NCI-H1105 treated with DMSO at 0.1 percent for 48 hours (cell line): Measurements from ENCODE around the gene DLG2.

ENCODE experiments used
- DNase-seq: peaks from one replicate; lab custom pipeline; 2025; lab: John Stamatoyannopoulos, UW

Gene DLG2

DNA sequence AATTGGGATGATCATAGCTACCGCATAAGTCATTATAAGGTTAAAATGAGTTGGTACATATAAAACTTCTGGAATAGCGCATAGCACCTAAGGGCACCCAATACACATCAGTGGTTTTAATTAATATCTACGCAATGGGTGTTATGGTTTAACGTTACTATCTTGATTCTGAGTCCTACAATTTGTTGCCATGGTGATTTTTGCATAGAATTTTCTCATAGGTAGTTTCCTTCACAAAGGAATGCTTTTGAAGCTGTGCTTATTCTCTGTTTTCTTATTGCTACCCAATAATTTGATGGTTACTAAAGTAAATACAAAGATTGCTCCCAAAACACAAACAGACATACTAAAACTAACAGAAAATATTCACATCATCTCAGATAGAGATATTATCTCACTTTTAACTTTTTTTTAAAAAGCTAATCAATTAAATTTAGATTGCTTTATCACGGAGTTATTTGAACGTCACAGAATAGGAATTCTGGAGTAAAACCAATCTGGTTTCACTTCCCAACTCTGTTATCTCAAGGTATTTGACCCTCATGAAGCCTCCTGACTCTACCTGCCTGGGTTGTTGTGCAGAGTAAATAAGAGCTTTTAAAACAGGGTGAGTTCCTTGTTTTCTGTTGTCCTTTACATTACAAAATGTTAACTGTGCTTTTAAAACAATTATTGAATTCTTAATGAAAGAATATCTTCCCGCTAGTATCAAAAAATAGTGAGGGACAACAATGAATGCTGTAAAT lies 1705.5 kb downstream of the DLG2 start:
- no peak for DNase-seq

DNA sequence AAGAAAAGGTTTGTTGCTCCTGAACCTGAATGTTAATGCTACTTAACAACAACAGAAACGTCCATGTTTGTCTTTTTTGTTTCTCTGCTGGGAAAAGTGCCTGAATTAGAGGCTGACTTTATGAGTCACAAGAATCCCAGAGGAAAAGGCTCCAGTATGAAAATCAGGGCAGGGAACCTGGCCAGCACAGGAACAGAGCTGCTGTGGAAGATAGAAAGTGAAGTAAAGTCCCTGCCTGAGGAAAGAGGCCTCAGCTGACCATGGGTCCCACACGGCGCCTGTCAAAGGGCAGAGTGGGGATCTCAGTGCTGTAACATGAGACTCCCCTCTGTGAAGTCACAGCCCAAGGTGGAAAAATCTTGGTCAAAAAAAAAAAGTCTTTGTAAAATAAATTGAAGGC lies 1708.7 kb downstream of the DLG2 start:
- no peak for DNase-seq

DNA sequence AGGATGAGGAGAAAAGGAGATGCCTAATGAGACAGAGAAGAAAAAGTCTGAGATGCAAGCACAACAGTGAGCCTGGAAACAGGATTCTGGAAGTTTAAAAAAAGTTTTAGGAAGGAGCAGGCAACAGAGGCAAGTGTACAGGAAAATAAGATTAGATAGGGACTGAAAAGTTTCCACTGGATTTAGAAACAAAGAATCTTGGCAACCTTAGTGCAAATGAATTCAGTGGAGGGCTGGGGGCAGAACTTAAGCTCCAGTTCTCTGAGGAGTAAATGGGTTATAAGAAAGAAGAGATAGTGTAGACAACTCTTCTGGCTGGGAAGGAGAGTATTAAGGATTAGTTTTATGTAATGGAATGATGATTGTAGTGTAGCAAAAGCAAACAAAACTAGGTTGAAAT lies 1712.1 kb downstream of the DLG2 start:
- no peak for DNase-seq

DNA sequence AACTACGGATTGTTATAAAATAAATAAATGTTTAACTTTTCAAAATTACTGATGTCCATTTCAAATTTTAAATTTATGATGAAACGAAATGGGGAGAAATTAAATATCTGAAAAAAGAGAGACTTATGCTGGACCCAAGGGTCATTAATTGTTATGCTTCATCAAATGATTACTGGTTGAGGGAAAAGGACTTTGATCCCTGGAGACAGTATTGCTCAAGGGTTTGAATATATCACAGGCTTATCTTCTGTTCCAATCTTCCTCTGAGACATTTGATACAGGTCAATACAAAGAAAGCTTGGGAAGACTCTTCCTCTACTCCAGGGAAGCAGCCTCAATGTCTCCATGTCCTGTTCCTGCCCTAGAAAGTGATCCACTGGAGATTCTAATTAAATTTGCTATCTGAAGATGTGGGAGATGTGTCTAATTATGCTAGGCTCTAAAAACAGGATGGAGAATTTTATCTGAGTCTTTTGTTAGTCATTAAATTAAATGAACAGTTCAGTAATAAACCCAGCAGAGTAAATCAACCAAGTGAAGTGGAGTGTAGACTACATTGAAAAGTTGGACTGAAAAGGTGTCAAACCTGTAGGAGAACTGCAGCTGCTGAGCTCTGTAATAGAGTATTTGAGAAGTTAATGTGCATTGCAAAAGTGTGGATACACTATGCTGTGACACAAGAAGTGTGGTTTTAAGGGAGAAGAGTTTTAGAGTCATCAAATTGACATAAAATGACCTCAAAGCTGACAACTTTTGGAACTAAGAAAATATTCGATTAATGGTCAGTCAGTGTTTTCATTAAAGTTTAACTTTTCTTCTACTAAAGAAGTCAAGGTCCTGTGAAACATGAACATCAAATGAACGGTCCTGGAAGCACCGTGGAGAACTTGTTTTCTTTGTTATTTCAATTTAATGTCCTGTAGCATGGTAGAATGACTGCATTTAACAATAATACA lies 1717.3 kb downstream of the DLG2 start:
- no peak for DNase-seq

DNA sequence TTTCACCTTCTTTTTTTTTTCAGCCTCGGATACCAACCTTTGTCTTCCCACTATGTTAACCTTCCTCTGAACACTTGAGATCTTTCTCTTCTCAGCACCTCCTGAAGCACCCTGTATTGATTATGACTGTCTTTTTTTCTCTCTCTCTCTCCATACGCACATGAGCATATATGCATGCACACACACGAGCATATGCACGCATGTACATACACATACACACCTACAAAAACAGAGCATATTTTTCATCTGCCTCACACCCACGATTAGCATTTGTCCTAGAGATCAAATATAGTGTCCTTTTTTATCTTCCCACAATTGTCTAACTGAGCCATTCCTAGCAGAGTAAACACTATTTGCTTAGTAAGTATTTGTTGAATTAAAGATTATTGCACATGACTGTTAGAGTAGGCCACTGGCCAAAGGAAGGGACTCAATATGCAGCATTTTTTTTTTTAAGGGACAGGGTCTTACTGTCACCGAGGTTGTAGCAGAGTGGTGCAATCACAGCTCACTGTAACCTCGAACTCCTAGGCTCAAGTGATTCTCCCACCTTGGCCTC lies 1718.8 kb downstream of the DLG2 start:
- DNase-seq: no peak

GRCh38 chr11:83895516-83895915 lies 1731.6 kb downstream of the DLG2 start:
- no peak for DNase-seq

DNA sequence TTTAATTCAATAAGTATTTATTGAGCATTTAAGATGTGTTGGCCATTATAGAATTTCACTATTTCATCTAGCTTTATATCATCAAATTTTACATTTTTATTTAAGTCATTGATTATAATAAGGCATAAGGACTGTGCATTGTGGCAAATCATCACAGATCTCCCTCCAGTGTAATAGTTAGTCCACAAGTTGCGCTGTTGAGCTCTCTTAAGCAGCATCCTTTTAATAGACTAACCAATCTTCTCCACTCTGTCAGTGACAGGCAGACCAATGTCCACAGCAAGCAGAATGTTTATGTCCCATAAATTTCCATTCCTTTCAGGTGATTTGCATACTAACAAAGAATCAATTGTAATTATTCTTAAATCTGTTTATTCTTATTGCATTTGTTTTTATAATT lies 1745.7 kb downstream of the DLG2 start:
- no peak for DNase-seq

DNA sequence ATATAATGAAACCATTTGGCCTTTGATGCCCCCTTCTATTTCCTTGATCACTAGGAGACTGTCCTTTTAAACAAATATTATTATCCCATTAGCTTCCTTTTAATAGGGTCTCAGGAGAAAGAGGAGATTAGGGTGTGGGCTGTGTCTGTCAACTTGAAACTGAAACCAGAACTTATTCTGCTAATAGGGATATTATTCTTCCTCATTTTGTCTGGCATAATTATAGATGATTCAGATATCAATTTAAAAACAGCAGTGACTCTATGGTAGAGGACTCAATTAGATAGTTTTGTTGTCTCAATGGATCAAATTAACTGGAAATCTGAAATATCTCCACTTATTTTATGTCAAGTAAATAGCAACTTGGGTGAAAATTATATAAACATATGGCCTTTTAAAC lies 1756.1 kb downstream of the DLG2 start:
- DNase-seq: no peak

DNA sequence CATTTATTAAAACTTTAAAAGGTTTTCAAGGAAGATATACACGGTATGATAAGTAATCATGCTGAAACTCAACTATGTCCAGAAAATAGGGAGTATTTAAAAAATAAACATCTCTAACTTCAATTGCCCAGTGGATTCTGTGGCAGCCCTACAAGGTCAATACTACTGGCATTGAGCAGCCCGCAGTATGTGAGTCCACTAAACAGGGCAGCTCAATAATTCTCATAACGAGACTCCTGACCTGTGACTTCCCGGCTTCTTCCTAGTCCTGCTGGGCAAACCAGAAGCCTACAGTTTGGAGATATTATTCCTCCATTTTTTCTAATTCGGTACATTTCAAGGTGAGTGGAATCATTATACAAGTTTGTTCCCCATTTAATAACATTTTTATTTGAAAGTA lies 1760.5 kb downstream of the DLG2 start:
- DNase-seq: no peak

GRCh38 chr11:83865636-83866461 lies 1761.3 kb downstream of the DLG2 start:
- DNase-seq: no peak

- no peak for DNase-seq
Measured at GRCh38 chr11:83864412-83865057, 1762.6 kb downstream of the DLG2 start.

- DNase-seq: no peak
Measured at GRCh38 chr11:83863272-83863671, 1763.9 kb downstream of the DLG2 start.

DNA sequence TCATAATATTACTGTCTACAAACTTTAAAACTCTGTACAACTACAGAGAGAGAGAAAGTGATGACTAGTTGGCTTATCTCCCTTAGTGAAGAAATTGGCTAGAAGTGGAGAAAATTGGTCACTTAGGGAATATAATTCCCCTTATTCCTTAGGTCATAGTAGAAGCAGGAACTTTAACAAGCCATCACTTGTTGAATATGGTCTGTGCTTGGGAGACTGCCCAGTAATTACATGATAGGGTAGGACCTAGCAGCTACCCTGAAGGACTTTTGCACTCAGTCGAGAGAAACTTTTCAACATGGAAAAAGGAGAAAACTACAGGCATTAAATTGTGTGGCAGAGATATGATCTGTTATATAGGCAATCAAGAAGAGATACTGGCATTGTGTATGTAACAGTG lies 1764.5 kb downstream of the DLG2 start:
- DNase-seq: no peak

DNA sequence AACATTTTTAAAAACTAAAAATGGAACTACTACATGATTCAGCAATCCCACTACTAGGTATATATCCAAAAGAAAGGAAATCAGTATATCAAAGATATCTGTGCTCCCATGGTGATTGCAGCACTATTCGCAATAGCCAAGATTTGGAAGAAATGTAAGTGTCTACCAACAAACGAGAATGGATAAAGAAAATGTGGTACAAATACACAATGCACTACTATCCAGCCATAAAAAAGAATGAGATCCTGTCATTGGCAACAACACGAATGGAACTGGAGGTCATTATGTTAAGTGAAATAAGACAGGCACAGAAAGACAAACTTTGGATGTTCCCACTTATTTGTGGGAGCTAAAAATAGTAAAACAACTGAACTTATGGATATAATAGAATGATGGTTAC lies 1765.1 kb downstream of the DLG2 start:
- no peak for DNase-seq

DNA sequence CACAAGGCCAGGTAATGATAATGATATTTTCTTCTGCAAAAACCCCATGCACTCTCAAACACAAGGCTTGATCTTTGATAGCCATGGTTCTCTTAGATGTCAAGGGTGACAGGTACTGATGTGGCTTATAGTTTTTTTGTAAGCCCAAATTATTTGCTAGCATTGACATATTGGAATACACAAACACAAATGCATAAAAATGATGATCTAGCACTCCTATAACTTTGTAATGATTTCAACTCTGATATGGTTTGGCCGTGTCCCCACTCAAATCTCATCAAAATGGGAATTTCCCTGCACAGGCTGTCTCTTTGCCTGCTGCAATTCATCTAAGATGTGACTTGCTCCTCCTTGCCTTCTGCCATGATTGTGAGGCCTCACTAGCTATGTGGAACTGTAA lies 1768.5 kb downstream of the DLG2 start:
- DNase-seq: no peak

DNA sequence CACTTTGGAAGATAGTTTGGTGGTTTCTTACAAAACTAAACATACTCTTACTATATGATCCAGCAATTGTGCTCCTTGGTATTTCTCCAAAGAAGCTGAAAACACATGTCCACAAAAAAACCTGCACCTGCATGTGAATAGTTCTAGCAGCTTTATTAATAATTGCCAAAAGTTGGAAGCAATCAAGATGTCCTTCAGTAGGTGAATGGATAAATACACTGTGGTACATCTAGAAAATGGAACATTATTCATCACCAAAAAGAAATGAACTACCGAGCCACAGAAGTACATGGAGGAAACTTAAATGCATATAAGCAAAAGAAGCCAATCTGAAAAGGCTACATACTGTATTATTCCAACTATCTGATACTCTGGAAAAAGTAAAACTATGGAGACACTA lies 1771.9 kb downstream of the DLG2 start:
- no peak for DNase-seq

- no peak for DNase-seq
Measured at GRCh38 chr11:83852775-83853442, 1774.2 kb downstream of the DLG2 start.

- DNase-seq: no peak
Measured at GRCh38 chr11:83852012-83852411, 1775.1 kb downstream of the DLG2 start.

GRCh38 chr11:83847467-83848034 lies 1779.6 kb downstream of the DLG2 start:
- DNase-seq: no peak

GRCh38 chr11:83845797-83846196 lies 1781.3 kb downstream of the DLG2 start:
- DNase-seq: no peak

DNA sequence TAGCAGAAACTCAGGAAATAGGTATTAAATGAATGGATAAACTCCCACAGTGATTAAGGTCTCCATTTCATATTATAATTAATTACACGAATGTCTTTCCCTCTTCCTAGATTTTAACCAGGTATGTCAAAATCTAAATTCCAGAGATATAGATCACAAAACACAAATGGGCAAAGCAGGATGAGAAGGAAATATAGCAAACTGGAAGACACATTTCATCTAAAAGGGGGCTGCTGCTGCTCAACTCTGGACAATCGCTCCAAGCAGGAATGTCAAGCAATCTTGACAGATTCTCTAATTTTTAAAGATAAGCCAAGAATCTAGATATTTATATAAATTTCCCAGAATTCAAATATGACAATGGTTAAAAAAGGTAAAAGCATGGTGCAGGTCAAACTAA lies 1786.8 kb downstream of the DLG2 start:
- DNase-seq: no peak
